HG02588 (cell line): Measurements from ENCODE around the gene PGD.
A peak's percentile ranks its signal among the peaks of the same experiment; 100 is the strongest.
"Not testable (repeated sequence)": the region's sequence is repeated elsewhere in the genome, so short reads cannot be mapped to it uniquely, and the experiment has no call there.

Source experiments
- ATAC-seq: cut with Tn5 transposase; IDR thresholded peaks from one replicate; pipeline ENCODE4 v1.9.1; 2021; ENCODE audit warnings: mild to moderate bottlenecking, moderate library complexity; ENCODE audit not compliant: unreplicated experiment

Gene PGD

GRCh38 chr1:10398734-10399443, at the start of gene PGD:
PGD (plus strand) TSS chr1:10399064; CDS start chr1:10399118, 54 bp downstream.
- ATAC-seq = peak; percentile 91

- ATAC-seq = no peak
These were observed 45.6 kb upstream of the PGD start for GRCh38 chr1:10353282-10353681.

GRCh38 chr1:10353693-10354092, 45.2 kb upstream of the PGD start:
- ATAC-seq = no peak

GRCh38 chr1:10360045-10360444, 38.8 kb upstream of the PGD start:
- no peak for ATAC-seq

- ATAC-seq = no peak
These were observed 37.3 kb upstream of the PGD start for GRCh38 chr1:10361515-10361914.

GRCh38 chr1:10368194-10368593, 30.7 kb upstream of the PGD start:
- no peak for ATAC-seq

- ATAC-seq = no peak
These were observed 24.4 kb upstream of the PGD start for GRCh38 chr1:10374442-10374860.

GRCh38 chr1:10377365-10378029, 21.4 kb upstream of the PGD start:
- ATAC-seq = not testable (repeated sequence)

- ATAC-seq = no peak
These were observed 20.6 kb upstream of the PGD start for GRCh38 chr1:10378081-10378841.

GRCh38 chr1:10379101-10379620, 19.7 kb upstream of the PGD start:
- ATAC-seq = no peak

- ATAC-seq = no peak
These were observed 19.2 kb upstream of the PGD start for GRCh38 chr1:10379676-10380075.

GRCh38 chr1:10380594-10381275, 18.1 kb upstream of the PGD start:
- no peak for ATAC-seq

- no peak for ATAC-seq
These were observed 15.2 kb upstream of the PGD start for GRCh38 chr1:10383630-10384029.

- ATAC-seq = no peak
These were observed 14.6 kb upstream of the PGD start for GRCh38 chr1:10384219-10384618.

GRCh38 chr1:10386761-10387676, 11.8 kb upstream of the PGD start:
- ATAC-seq = no peak

GRCh38 chr1:10387677-10388386, 11.0 kb upstream of the PGD start:
- no peak for ATAC-seq

- ATAC-seq = no peak
These were observed 10.5 kb upstream of the PGD start for GRCh38 chr1:10388387-10388715.

- ATAC-seq = no peak
These were observed 9.4 kb upstream of the PGD start for GRCh38 chr1:10389271-10389973.

GRCh38 chr1:10396870-10397269, 2.0 kb upstream of the PGD start:
- no peak for ATAC-seq
